ENCODE data around the gene GRSF1.
A peak's percentile ranks its signal among the peaks of the same experiment; 100 is the strongest.
"Not testable (repeated sequence)": the region's sequence is repeated elsewhere in the genome, so short reads cannot be mapped to it uniquely, and the experiment has no call there.

GRSF1 gene

DNA sequence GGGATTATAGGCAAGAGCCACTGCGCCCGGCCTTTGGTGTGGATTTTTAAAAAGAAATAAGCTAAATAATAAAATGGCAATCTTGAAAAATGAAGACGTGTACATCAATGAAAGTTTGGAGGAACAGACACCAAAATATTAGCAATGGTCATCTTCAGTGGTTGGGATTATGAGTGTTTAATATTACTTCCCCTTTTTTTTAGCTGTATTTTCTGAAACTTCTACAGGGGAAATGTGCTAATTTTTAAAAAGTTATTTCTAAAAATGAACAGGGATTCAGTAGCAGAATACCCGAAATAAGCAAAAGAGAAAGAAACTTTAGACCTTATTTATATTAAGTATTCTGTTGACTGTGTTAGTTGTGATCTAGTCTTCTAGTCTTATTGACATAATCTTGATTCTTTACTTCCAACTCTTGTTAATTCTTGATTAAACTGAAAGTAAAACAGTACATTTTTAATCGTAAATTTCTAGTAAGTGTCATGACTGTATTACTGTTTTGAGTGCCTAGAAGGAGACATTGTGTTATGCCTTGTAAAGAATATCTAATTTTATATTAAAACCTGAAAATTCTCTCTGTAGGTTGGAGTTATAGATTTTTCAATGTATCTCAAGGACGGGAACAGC is 66.6 kb downstream of the GRSF1 start:
- Histone ChIP-seq H3K4me3 (replicated peaks; ENCODE audit: low read depth, low read length) (no peak overlapping the region), H3K27me3 (replicated peaks; ENCODE audit: control insufficient read depth, insufficient read depth, low read length) (no peaks in the 10 kb centered on the region), H3K36me3 (ENCODE audit: control insufficient read depth, insufficient read depth, low read length) (no peaks in the 10 kb centered on the region)
- DNase-seq (ENCODE audit: extremely low read depth, insufficient read length): peak; percentile 35
- TF ChIP-seq, protein P1, sequence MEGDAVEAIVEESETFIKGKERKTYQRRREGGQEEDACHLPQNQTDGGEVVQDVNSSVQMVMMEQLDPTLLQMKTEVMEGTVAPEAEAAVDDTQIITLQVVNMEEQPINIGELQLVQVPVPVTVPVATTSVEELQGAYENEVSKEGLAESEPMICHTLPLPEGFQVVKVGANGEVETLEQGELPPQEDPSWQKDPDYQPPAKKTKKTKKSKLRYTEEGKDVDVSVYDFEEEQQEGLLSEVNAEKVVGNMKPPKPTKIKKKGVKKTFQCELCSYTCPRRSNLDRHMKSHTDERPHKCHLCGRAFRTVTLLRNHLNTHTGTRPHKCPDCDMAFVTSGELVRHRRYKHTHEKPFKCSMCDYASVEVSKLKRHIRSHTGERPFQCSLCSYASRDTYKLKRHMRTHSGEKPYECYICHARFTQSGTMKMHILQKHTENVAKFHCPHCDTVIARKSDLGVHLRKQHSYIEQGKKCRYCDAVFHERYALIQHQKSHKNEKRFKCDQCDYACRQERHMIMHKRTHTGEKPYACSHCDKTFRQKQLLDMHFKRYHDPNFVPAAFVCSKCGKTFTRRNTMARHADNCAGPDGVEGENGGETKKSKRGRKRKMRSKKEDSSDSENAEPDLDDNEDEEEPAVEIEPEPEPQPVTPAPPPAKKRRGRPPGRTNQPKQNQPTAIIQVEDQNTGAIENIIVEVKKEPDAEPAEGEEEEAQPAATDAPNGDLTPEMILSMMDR (IDR thresholded peaks at IDR 0.05; ENCODE audit: insufficient read depth, low read length, poor library complexity, severe bottlenecking): no peak

DNA sequence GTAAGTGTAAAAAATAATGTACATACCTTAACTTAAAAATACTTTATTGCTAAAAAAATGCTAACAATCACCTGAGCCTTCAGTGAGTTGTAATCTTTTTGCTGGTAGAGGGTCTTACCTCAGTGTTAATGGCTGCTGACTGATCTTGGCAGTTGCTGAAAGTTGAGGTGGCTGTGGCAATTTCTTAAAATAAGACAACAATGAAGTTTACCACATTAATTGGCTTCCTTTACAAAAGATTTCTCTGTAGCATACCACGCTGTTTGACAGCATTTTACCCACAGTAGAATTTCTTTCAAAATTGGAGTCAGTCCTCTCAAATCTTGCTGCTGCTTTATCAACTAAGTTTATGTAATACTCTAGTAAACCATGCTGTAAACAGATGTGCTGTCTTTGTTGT is 70.3 kb downstream of the GRSF1 start:
- not testable (repeated sequence) for H3K27me3 ChIP-seq (replicated peaks; ENCODE audit: control insufficient read depth, insufficient read depth, low read length); DNase-seq (ENCODE audit: extremely low read depth, insufficient read length); H3K36me3 ChIP-seq (ENCODE audit: control insufficient read depth, insufficient read depth, low read length); H3K4me3 ChIP-seq (replicated peaks; ENCODE audit: low read depth, low read length)

DNA sequence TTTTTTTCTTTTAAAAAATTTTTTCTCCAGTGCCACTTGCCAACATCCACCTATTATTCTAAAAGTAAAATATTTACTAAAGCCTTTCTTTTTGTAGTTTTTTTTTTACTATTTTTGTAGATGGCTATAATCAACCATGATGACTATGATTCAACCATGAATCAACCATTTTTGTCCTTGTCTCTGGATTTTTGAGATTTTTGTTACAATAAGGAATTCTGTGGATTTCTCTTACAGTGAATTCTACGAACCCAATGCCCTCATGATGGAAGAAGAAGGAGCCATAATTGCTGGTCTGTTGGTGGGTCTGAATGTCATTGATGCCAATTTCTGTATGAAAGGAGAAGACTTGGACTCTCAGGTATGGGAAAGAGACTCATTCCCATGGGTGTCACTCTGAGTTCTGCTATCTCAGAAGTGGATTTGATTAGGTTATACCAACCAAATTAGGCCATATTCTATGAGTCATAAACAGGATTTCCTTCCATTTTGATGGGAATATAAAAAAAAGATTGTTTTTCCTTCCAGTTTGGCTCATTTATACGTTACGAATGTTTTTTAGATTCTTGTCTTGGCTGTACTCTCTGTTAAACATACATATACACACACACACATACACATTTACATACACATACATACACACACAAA is 71.3 kb downstream of the GRSF1 start:
- no peaks in the 10 kb centered on the region for H3K36me3 ChIP-seq (ENCODE audit: control insufficient read depth, insufficient read depth, low read length)
- H3K27me3 ChIP-seq (replicated peaks; ENCODE audit: control insufficient read depth, insufficient read depth, low read length): no peaks in the 10 kb centered on the region
- TF ChIP-seq, protein P1 (IDR thresholded peaks at IDR 0.05; ENCODE audit: insufficient read depth, low read length, poor library complexity, severe bottlenecking): no peak
- no peak overlapping the region for H3K4me3 ChIP-seq (replicated peaks; ENCODE audit: low read depth, low read length)
- DNase-seq (ENCODE audit: extremely low read depth, insufficient read length): no peak
